Activated CD4-positive, alpha-beta T cell treated with anti-CD3 and anti-CD28 coated beads, Interleukin-2, Interleukin-6, amounts not matched to agents 100 ng/mL and 50 ng/mL, durations not matched to agents 16 hours and 8 hours (primary cell): ENCODE results near the gene SSR1.

ENCODE experiments used
- DNase-seq: peaks from one replicate; pipeline ENCODE4 v3.0.0-alpha.2; 2020

The SSR1 gene

GRCh38 chr6:7236306-7237209, 76.4 kb downstream of the SSR1 start:
- DNase-seq: no peak

- DNase-seq: no peak
Observed at GRCh38 chr6:7235712-7236305, 77.2 kb downstream of the SSR1 start.

GRCh38 chr6:7234547-7234946, 78.5 kb downstream of the SSR1 start:
- no peak for DNase-seq

GRCh38 chr6:7232351-7232750, 80.6 kb downstream of the SSR1 start:
- DNase-seq: no peak

- no peak for DNase-seq
Observed at GRCh38 chr6:7230956-7231713, 81.9 kb downstream of the SSR1 start.

GRCh38 chr6:7230327-7230691, 82.7 kb downstream of the SSR1 start:
- no peak for DNase-seq

GRCh38 chr6:7229376-7230326, 83.3 kb downstream of the SSR1 start:
- no peak for DNase-seq

GRCh38 chr6:7228662-7229375, 84.2 kb downstream of the SSR1 start:
- DNase-seq: no peak

- no peak for DNase-seq
Observed at GRCh38 chr6:7224731-7225130, 88.3 kb downstream of the SSR1 start.

- DNase-seq: no peak
Observed at GRCh38 chr6:7222197-7222596, 90.8 kb downstream of the SSR1 start.

- peak; percentile 15 for DNase-seq
Observed at GRCh38 chr6:7219310-7219709, 93.7 kb downstream of the SSR1 start.

GRCh38 chr6:7218406-7218988, 94.5 kb downstream of the SSR1 start:
- no peak for DNase-seq
